Panc1 (cell line): Measurements from ENCODE around the gene TMEM233. TPM values are rescaled to one million over a fixed set of nuclear protein-coding genes. Genes with fewer than 3 reads are reported as not detected.

ENCODE experiments used
- ATAC-seq: fragments of 200-7000 bp; cut with Tn5 transposase; 2 replicates; pipeline ENCODE4 v1.9.1; 2020; ENCODE audit warnings: mild to moderate bottlenecking, moderate library complexity
- BruUV-seq: library from RNA; stranded (reverse); fragments of 400-500 nt; replicated peaks from 2 replicates; lab custom pipeline; 2021; lab: Mats Ljungman, UMichigan
- CTCF ChIA-PET: fragments of 300-600 bp; sonication (Branson Sonifier 250); formaldehyde crosslinking; loops from one replicate; lab custom pipeline; 2022; ENCODE audit warnings: antibody characterized with exemption; lab: Charles Lee
- POLR2A ChIA-PET: fragments of 300-600 bp; sonication (Branson Sonifier 250); formaldehyde crosslinking; loops from one replicate; lab custom pipeline; 2022; ENCODE audit warnings: antibody characterized with exemption; lab: Charles Lee
- DNase-seq: peaks from one replicate; pipeline ENCODE4 v3.0.0-alpha.2; 2010; ENCODE audit warnings: low read depth, low spot score
- H3K27ac ChIP-seq: 2 replicates; pipeline ENCODE4 v1.5.1; 2011; ENCODE audit warnings: mild to moderate bottlenecking, low read length, inconsistent platforms
- H3K27me3 ChIP-seq: fragments of 200-500 bp; sonication (Bioruptor generic); 2 replicates; pipeline ENCODE4 v1.6.0; 2014; ENCODE audit warnings: low read length, inconsistent platforms; ENCODE audit not compliant: control insufficient read depth, insufficient read depth
- H3K36me3 ChIP-seq: fragments of 200-500 bp; sonication (Bioruptor generic); 2 replicates; pipeline ENCODE4 v1.5.1; 2014; ENCODE audit warnings: inconsistent platforms, mild to moderate bottlenecking, low read length, moderate library complexity; ENCODE audit not compliant: control insufficient read depth, insufficient read depth
- H3K4me1 ChIP-seq: 2 replicates; pipeline ENCODE4 v1.5.1; 2011; ENCODE audit warnings: inconsistent platforms, mild to moderate bottlenecking, low read length, moderate library complexity; ENCODE audit not compliant: control insufficient read depth, insufficient read depth
- H3K4me3 ChIP-seq, 2 experiments: 2 replicates each; pipeline ENCODE4 v1.5.1; 2011 to 2012; ENCODE audit warnings: low read depth in 2 of 2, low read length in 2 of 2, mild to moderate bottlenecking in 2 of 2, inconsistent platforms in 1 of 2, moderate library complexity in 1 of 2
- H3K9me3 ChIP-seq: fragments of 200-500 bp; sonication (Bioruptor generic); 2 replicates; pipeline ENCODE4 v1.5.1; 2014; ENCODE audit warnings: low read depth, mild to moderate bottlenecking, inconsistent platforms, low read length, moderate library complexity; ENCODE audit not compliant: control insufficient read depth, insufficient read depth
- POLR2AphosphoS5 ChIP-seq: IDR thresholded peaks from 2 replicates; pipeline ENCODE4 v1.6.1; 2012; ENCODE audit warnings: mild to moderate bottlenecking, low read depth, low read length, moderate library complexity
- SIN3A ChIP-seq: IDR thresholded peaks from 2 replicates; pipeline ENCODE4 v1.6.1; 2012; ENCODE audit warnings: low read depth, mild to moderate bottlenecking, low read length, moderate library complexity, borderline replicate concordance; ENCODE audit not compliant: insufficient read depth
- TCF7L2 ChIP-seq: IDR thresholded peaks from 2 replicates; pipeline ENCODE4 v1.6.1; 2011; ENCODE audit warnings: mild to moderate bottlenecking, low read depth, low read length, inconsistent platforms
- in situ Hi-C: cut with HindIII; loops from 2 replicates; pipeline ENCODE4 v1.10.0; 2016; ENCODE audit warnings: low sequenced_read_pairs, low pct_unique_long_range_greater_than_20kb
- intact Hi-C: fragments of 100-400 bp; cut with micrococcal nuclease; formaldehyde crosslinking; loops from one replicate; pipeline ENCODE4 v1.10.0; 2022; ENCODE audit not compliant: unreplicated experiment
- total RNA-seq: library from RNA; stranded (reverse); gene quantifications from one replicate; pipeline ENCODE4 v1.2.1, GENCODE V29; 2021; ENCODE audit not compliant: unreplicated experiment
- TF ChIP-seq, protein P1 (sequence below): fragments of 450-650 bp; IDR thresholded peaks from 2 replicates; pipeline ENCODE4 v1.5.1; 2017; ENCODE audit warnings: mild to moderate bottlenecking
- TF ChIP-seq, protein P2 (sequence below), 2 experiments: IDR thresholded peaks; 2 replicates each; pipeline ENCODE4 v1.6.1; 2011 to 2012; ENCODE audit warnings: low read depth in 2 of 2, control low read depth in 1 of 2, low read length in 1 of 2, mild to moderate bottlenecking in 1 of 2, moderate library complexity in 1 of 2; ENCODE audit not compliant: insufficient read depth in 1 of 2

TMEM233 gene
- total RNA-seq, 1 experiment from 2014 or later = not detected

DNA sequence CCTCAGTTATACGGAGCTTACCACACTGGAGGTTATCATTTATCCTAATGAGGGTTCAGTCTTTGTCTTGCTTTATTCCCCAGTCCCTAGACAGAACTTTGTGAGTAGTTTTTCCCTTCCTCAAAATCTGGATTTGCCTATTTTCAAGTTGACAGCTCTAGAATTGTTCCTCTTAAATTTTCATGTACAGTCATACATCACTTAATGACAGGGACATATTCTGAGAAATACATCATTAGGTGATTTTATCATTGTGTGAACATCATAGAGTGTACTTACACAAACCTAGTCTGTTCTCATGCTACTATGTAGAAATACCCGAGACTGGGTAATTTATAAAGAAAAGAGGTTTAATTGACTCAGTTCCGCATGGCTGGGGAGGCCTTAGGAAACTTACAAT is 77.5 kb downstream of the TMEM233 start:
- POLR2A ChIA-PET = no interaction called here
- Histone ChIP-seq H3K27me3 (no peaks in the 10 kb centered on the region), H3K27ac (no peak overlapping the region), H3K36me3 (peaks cover 49% of the 10 kb centered on the region), H3K4me3 (no peak overlapping the region), H3K9me3 (no peaks in the 10 kb centered on the region), H3K4me1 (peaks cover 15% of the 10 kb centered on the region)
- intact Hi-C loops (no loop called here), in situ Hi-C loops (no loop called here)
- ATAC-seq (no peak), DNase-seq (no peak)
- BruUV-seq = no TSS peak
- no peak for TF ChIP-seq SIN3A
- TF ChIP-seq TCF7L2 = no peak
- TF ChIP-seq, protein P1, sequence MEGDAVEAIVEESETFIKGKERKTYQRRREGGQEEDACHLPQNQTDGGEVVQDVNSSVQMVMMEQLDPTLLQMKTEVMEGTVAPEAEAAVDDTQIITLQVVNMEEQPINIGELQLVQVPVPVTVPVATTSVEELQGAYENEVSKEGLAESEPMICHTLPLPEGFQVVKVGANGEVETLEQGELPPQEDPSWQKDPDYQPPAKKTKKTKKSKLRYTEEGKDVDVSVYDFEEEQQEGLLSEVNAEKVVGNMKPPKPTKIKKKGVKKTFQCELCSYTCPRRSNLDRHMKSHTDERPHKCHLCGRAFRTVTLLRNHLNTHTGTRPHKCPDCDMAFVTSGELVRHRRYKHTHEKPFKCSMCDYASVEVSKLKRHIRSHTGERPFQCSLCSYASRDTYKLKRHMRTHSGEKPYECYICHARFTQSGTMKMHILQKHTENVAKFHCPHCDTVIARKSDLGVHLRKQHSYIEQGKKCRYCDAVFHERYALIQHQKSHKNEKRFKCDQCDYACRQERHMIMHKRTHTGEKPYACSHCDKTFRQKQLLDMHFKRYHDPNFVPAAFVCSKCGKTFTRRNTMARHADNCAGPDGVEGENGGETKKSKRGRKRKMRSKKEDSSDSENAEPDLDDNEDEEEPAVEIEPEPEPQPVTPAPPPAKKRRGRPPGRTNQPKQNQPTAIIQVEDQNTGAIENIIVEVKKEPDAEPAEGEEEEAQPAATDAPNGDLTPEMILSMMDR = no peak
- no peak for TF ChIP-seq POLR2AphosphoS5
- CTCF ChIA-PET = no interaction called here

DNA sequence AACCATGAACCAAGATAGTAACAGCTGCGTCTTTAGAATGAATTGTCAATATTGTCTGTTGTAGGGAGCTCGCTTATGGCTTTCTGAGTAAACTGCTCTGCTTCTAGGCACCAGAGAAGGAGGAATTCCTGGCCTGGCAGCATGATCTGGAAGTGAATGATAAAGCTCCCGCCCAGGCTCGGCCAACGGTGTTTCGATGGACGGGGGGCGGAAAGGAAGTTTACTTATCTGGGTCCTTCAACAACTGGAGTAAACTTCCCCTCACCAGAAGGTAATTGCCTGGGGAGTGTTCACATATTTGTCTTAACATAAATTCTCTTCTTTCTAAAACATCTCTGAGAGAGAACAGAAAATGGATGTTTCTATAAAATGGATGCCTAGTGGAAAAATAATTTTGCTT is 78.6 kb downstream of the TMEM233 start:
- Histone ChIP-seq H3K4me3 (no peak overlapping the region), H3K27me3 (no peaks in the 10 kb centered on the region), H3K36me3 (peaks cover 54% of the 10 kb centered on the region), H3K9me3 (no peaks in the 10 kb centered on the region), H3K4me1 (peaks cover 11% of the 10 kb centered on the region), H3K27ac (no peak overlapping the region)
- DNase-seq (no peak), ATAC-seq (no peak)
- TF ChIP-seq POLR2AphosphoS5 (no peak), SIN3A (no peak), TCF7L2 (no peak)
- TF ChIP-seq, protein P1 = no peak
- TF ChIP-seq, protein P2, sequence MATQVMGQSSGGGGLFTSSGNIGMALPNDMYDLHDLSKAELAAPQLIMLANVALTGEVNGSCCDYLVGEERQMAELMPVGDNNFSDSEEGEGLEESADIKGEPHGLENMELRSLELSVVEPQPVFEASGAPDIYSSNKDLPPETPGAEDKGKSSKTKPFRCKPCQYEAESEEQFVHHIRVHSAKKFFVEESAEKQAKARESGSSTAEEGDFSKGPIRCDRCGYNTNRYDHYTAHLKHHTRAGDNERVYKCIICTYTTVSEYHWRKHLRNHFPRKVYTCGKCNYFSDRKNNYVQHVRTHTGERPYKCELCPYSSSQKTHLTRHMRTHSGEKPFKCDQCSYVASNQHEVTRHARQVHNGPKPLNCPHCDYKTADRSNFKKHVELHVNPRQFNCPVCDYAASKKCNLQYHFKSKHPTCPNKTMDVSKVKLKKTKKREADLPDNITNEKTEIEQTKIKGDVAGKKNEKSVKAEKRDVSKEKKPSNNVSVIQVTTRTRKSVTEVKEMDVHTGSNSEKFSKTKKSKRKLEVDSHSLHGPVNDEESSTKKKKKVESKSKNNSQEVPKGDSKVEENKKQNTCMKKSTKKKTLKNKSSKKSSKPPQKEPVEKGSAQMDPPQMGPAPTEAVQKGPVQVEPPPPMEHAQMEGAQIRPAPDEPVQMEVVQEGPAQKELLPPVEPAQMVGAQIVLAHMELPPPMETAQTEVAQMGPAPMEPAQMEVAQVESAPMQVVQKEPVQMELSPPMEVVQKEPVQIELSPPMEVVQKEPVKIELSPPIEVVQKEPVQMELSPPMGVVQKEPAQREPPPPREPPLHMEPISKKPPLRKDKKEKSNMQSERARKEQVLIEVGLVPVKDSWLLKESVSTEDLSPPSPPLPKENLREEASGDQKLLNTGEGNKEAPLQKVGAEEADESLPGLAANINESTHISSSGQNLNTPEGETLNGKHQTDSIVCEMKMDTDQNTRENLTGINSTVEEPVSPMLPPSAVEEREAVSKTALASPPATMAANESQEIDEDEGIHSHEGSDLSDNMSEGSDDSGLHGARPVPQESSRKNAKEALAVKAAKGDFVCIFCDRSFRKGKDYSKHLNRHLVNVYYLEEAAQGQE (IDR thresholded peaks at IDR 0.05; ENCODE audit: insufficient read depth in 1 of 2, low read depth in 2 of 2, low read length in 1 of 2) = no peak
- intact Hi-C loops = no loop called here
- in situ Hi-C loops = no loop called here
- BruUV-seq = no TSS peak
- POLR2A ChIA-PET = no interaction called here
- CTCF ChIA-PET = no interaction called here
